Right kidney (tissue), 1 donor: ENCODE results near the gene LIN54.
"Not testable (repeated sequence)": the region's sequence is repeated elsewhere in the genome, so short reads cannot be mapped to it uniquely, and the experiment has no call there.

Source experiments
- DNase-seq: peaks from one replicate; pipeline ENCODE4 v3.0.0-alpha.2; 2016

Gene LIN54

DNA sequence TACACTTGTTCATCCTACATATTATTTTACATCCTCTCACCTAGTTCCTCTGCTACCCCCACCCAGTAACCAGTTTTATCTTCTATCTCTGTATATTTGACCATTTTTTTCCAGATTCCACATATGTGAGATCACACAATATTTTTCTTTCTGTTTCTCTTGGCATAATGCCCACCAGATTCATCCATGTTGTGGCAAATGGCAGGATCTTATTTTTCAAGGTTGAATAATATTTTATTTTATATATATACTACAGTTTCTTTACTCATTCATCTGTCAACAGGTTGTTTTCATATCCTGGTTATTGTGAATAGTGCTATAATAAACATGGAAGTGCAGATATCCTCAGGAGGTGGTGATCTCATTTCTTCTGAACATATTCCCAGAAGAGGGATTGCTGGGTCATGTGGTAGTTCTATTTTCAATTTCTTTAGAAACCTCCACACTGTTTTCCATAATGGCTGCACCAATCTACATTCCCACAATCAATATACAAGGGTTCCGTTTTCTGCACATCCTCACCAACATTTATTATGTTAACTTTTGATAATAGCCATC is 61.9 kb downstream of the LIN54 start:
- DNase-seq = no peak

DNA sequence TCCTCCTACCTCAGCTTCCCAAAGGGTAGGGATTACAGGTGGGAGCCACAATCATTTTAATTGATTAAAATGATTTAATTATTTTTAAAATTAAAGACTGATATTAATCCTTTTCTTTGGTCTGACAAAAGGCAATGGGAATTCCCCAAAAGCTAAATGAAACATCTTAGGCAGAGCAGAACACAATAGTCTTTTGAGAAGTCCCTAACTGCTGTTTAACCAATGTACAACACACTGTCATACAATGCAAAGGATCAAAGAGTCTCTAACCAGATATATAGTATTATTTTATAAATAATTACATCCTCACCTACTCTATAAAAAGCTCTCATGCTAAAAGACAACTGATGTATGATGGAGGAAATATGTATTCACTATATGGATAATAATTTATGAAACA is 63.1 kb downstream of the LIN54 start:
- DNase-seq = no peak

DNA sequence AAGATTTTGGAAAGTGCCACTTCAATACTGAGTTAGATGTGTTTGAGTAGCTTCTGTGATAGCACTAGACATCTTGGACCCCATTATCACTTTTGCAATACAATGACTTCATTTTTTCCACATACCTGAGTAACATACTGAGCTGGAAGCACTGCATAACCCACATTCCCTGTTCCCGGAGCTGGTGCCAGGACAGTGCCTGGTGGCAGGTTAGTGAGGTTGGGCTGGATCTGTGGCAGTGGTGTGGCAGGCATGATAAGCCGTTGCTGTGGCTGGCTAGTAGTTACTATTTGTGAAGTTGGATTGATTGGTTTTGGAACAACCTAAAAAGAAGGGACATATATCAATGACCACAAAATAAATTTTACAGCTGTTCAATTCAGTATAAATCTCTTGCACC is 71.2 kb downstream of the LIN54 start:
- DNase-seq = no peak

DNA sequence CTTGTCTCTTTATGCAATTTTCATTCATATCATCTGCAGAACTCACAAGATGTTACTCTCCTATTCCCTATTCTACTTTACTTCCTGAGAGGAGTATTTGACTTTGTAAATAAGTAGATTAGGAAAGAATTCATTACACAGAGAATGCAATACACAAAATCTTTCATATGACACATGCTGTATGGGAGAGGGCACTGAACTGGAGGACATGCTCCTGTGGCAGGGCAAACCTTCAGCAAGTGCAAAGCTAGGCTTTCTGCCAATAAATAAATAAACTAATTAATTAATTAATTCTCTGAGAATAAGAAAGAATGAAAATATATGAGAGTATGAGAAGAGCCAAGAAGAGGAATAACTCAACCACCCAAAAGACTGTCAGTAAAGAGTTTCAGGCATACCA is 76.2 kb downstream of the LIN54 start:
- DNase-seq = no peak

DNA sequence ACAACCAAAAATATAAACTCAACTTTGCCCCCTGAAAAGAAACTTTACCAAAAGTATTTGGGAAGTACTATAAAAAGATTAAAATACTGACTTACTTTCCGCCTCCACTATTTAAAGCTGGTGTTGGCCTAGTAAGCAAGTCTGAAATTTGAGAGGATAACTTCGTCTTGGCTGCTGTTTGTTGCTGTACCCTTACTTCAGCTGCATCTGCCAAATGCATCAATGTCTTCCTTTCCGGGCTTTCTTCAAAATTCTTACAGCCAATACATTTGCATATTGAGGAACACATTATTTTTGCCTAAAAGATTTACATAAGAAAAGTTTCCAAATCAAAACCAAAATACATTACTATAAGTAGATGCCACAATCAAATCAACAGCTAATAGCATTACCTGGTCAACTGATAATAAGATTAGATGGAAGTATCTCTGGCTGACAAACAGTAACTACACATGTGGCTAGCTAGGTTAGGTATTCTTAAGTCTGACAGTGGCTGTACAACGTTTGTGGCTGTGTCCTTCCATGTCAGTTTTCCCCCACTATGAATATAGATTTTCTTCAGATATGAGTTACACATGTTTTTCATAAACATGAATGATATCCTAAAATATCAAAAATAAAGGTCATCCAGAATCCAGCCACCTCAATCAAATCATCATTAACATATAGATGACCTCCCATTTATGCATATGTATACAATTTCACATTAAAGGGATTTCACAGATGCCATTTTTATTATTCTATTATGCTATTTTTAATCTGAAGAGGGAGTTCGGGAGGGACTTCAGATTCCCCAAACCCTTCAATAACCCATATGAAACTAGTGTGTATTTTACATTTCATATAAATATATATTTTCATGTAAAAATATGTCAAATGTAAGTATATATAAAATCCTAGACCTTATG is 79.5 kb downstream of the LIN54 start:
- no peak for DNase-seq

DNA sequence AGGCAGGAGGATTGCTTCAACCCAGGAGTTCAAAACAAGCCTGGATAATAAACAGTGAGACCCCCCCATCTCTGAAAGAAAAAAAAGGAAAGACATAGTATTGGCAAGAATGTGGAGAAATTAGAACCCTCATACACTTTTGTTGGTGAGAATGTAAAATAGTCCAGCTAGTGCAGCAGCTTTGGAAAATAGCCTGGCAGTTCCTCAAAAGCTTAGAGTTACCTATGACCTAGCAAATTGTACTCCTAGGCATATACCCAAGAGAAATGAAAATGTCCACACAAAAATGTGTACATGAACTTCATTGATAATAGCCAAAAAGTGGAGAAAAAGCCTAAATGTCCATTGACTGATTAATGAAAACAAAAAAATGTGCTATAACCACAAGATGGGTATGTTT is 88.8 kb downstream of the LIN54 start:
- no peak for DNase-seq

DNA sequence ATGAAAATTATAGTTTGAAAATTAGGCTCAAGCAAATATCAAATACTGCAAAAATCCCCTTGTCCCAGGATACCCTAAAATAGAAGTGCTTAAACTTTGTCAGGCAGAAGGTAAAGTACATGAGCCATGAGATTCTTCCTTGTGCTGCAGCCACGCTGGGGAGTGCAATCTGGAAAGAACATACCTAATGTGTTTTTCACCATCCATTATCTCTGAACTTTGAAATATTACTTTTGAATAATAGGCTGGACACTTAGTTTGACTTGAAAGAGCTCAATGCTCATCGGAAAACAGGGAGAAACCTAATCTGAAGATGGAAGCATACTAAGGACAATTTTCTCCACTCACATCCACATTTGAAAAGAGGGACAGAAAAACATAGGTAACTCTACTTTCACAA is 91.2 kb downstream of the LIN54 start:
- no peak for DNase-seq

DNA sequence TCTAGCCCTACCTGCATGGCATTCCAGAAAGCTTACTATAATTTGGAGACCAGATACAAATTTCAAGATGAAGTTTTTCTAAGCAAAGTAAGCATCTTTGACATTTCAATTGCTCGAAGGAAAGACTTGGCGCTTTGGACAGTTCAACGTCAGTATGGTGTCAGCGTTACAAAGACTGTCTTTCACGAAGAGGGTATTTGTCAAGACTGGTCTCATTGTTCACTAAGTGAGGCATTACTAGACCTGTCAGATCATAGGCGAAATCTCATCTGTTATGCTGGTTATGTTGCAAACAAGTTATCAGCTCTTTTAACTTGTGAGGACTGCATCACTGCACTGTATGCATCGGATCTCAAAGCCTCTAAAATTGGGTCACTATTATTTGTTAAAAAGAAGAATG is 92.5 kb downstream of the LIN54 start:
- DNase-seq = no peak

DNA sequence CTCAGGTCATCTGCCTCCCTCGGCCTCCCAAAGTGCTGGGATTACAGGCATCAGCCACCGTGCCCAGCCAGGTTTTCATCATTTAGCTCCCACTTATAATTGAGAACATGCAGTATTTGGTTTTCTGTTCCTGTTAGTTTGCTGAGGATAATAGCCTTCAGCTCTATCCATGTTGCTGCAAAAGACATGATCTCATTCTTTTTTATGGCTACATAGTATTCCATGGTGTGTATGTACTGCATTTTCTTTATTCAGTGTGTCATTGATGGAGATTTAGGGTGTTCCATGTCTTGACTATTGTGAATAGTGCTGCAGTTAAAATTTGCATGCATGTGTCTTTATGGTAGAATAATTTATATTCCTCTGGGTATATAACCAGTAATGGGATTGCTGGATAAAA is 96.7 kb downstream of the LIN54 start:
- DNase-seq = not testable (repeated sequence)

DNA sequence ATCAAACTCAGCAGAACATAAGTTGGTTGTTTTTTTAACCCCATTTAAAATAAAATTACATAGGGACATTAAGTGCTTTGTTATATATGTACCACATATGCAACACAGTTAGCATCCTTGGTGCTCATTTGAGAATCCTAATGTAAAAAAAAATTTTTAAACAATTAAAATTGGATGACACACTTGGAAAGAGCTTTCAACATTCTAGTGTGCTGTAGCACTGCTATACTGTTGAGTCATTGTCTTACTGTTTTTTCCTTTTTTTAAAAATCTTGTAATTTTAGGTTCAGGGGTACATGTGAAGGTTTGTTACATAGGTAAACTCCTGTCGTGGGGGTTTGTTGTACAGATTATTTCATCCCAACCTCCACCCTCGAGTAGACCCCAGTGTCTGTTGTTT is 97.3 kb downstream of the LIN54 start:
- no peak for DNase-seq

DNA sequence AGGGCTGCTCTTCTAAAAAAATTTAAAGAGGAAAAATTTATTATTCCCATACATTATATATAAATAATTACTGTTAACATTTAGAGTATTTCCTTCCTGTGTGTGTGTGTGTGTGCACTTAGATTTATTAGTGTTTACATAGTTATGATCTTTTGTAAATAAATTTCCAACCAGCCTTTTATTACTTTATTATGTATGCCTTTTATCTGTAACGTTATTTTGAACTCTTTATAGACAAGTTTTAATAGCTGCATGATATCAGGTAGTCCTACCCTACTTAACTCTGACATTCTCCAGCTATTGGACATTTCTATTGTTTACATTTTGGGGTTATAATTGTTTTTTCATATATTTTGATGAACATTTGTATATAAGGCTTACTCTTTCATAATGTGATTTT is 101.3 kb downstream of the LIN54 start:
- DNase-seq = no peak

DNA sequence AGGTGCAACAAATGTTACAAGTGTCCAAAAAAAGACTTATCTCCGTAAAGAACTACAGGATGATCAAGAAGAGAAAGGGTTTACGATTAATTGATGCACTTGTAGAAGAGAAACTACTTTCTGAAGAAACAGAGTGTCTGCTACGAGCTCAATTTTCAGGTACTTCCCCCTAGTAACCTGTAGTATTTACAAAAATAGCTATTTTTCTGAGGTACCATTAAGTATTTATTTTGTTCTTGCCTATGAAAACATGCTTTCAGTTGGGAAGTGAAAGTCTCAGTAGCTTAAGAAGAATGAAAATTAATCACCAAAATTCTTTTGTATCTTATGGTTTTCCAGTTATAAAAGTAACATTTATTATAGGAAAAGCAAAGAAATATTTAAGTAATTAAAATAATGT is 104.2 kb downstream of the LIN54 start:
- DNase-seq = no peak

DNA sequence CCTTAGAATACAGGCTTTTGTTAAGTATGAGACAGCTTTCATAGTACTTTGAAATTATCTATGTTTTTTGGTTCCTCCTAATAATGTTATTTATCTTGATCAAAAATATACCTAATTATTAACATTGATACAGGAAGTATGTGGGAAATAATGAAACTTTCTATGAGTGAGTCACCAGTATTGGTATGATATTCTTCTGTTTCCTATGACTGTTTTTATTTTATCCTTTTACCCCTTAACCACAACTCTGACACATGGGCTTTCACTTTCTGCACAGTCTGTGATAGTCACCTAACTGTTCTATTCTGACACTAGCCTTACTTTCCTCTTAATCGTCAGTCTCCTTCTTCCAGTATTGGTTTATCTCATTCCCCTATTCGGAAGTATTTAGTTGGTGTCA is 105.4 kb downstream of the LIN54 start:
- no peak for DNase-seq

DNA sequence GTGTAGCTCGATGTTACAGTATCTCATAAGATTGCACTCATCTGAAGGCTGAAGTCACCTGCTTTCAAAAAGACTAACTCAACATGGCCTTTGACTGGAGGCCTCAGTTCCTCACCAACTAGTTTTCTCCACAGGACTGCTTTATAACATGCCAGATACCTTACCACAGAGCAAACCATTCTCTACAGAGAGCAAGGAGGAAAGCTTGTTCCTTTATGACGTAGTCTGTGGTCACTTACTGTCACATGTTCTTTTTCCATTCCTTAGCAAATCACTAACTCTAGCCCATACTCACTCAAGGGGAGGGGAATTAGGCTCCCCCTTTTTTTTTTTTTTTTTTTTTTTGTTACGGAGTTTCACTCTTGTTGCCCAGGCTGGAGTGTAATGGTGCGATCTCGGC is 106.9 kb downstream of the LIN54 start:
- DNase-seq = no peak

DNA sequence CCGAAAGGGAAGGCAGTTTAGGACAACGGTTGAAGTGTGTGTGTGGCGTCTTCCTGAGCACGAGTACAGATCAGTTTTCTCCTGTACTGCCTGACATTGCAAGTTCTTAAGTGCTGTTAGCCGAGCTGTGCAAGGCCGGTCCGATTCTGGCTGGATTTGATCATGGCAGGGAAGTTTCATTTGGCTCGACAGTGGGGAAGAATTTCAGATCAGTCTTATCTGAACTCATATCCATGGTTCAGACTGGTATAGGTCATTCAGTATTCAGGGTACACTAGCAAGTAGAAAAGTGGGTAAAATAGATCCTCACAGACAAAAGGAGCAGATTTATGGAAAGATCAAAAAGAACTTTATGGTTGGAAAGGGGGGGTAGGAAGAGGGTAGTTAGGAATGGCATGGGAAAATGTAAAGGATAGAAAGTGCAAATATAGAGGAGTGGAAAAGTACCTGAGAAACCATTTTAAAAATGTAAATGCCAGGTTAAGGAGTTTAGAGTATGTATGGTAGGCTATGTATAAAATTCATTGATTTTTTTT is 109.4 kb downstream of the LIN54 start:
- DNase-seq = no peak

DNA sequence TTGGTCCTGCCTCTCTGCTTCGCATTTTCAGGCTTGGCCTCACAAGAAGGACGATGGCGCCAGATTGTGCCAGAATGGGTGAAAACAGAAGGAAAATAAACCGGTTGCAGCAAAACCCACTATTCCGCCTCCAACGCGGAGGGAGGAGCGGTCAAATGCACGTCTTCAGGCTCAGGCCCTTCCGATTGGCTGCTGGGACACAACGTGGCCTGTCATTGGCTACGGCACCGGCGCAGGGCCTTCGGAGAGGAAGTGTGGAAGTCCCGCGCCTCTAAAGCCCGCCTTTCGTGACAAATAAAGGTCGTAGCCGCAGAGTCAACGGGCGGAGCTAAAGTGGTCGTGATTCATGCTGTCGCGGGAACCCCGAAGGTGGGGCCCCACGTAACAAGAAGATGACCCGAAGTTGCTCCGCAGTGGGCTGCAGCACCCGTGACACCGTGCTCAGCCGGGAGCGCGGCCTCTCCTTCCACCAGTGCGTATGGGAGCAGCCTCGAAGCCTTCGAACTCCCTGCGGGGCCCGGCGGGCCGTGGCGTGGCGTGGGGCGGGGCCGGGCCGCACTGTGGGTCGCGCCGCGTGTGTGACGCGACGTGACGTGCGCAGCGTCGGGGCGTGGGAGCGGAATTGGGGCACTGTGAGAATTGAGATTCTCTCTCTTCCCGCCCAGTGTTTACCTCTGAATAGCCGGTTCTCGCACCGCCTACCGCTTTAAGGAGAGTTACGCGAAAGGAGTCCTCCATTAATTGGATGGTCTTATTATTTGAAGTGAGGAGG is 110.0 kb downstream of the LIN54 start, which contains the start of gene THAP9:
Gene THAP9, plus strand, starts transcription at position 325 of the 772 bp plus-strand sequence. Its CDS starts 68 bp downstream, at position 393.
- peak; percentile 100 for DNase-seq

DNA sequence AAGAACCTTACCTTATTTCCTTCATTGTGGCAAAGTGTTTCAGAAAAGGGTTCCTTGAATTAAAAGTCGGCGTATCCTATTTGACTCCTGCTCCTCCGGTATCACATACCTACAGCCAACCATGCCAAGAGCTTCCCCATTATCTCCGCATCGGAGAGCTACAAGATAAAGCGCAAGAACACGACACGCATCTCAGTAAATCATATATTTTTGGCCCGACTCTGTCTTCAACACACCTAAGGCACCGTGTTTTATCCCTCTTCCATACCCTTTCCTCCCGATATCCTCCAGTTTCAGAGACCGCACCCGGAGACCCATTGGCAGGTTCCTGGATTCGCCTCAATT is 110.6 kb downstream of the LIN54 start:
- peak; percentile 88 for DNase-seq

DNA sequence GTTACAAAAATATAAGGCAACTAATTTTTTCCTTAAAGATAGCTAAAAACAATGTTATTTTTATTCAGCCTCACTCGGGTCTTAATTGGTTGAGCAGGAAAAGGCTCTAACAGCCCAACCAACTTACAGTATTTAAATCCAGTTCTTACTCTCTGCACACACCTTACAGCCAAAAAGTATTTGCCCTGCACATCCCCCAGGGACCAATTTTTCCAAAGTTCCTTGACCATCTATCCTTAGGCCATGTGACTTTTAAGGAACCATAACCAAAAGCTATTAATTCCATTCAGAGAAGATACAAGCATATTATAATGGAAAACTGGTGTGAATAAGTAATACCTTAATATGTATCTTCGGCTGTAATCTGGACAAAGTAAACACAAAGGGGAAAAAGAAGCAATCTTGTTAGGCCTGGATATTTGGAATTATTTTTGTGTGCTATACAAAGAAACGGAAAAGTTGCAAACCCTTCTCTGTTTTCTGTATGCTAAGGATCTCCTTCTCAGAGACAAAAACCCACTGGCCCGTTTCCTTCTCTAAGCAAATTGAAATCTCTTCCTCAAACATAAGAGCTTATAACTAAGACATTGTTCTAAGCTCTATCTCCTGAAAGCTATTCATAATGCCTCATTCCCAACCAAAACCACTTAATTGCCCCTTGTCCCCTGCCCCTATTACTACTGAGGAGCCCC is 111.1 kb downstream of the LIN54 start:
- DNase-seq = peak; percentile 5

DNA sequence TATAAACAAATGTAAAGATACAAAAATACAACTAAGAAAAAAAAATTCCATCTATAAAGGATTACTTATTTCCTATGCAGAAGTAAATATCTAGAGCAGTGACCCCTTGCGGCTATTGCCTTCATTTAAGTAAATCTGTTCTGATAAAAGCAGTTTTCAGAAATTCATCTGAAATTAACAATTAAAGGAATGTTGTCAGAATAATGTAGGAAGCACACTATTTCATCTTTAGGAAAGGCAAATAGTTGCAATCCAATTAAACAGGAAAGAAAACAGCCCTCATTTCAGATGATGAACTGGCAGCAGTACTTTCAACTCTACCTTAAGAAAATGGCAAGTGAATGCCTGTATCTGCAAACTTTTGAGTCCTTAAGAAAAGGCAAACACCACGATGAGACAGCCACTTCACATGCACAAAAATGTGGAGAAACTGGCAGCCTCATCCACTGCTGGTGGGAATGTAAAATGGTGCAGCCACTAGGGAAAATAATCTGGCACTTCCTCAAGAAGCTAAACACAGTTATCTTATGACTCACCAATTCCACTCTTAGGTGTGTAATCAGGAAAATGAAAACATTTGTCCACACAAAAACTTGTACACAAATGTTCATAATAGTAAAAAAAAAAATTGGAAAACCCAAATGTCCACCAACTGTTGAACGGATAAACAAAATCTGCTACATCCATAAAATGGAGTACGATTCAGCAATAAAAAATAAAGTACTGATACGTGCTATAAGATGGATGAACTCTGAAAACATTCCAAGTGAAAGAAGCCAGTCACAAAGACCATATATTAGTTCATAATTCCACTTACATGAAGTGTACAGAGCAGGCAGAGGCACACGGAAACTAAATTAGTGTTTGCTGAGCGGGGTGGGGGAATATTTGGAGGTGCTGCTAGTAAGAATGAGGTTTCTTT is 112.0 kb downstream of the LIN54 start:
- peak; percentile 6 for DNase-seq

DNA sequence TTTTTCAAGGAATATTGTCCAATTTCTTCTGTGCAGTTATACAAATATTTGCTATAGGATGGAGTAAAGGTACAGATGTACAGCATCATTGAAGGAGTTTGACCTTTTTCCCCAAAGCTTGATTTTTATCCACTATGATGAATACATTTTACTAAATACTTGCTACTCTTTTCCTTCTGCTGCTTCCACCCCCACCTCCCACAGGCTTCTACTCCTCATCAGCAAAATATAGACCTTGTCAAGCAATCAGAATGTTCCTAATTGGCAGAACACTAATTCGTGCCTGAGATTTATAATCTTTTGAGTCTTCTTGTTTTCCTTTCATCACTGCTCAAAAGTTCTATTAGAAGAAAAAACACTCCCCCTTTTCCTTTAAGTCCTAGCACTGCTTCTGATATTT is 113.9 kb downstream of the LIN54 start:
- DNase-seq = no peak

DNA sequence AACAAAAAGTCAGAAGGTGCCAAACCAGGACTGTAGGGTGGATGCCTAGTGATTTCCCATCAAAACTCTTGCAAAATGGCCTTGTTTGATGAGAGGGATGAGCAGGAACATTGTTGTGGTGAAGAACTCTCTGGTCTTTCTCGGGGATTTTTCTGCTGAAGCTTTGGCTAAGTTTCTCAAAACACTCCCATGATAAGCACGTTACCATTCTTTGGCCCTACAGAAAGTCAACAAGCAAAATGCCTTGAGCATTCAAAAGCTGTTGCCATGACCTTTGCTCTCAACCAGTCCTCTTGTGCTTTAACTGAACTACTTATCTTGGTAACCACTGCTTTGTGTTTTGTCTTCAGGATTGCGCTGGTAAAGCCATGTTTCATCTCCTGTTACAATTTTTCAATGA is 116.7 kb downstream of the LIN54 start:
- no peak for DNase-seq

DNA sequence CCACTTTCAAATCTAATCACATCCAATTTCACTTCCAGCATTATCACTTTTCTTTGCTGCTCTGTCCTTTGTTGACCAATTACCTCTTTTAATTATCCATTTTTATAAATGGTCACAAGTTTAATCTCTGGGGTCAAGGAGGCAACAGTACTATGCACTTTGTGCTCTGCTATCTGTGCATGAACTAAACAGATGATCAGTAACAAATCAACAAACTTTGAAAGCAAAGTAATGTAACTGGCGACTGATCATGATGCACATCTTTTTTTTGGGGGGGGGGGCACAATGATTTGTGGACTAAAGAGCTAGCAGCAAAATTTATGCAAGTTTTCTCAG is 118.2 kb downstream of the LIN54 start:
- no peak for DNase-seq
